DMS114 treated with DMSO at 0.1 percent for 48 hours (cell line): Measurements from ENCODE around the gene CCDC12.

ENCODE experiments used
- DNase-seq: peaks from one replicate; lab custom pipeline; 2025; ENCODE audit not compliant: unreplicated experiment; lab: John Stamatoyannopoulos, UW

Gene CCDC12

GRCh38 chr3:46976326-46977190, at the start of gene CCDC12:
Gene CCDC12 (minus strand): TSS chr3:46976745. CDS start chr3:46976732, 13 bp downstream.
- DNase-seq: peak; percentile 96

- no peak for DNase-seq
Observed at GRCh38 chr3:47024932-47025331, 48.4 kb upstream of the CCDC12 start.

- no peak for DNase-seq
Observed at GRCh38 chr3:47022641-47023071, 46.1 kb upstream of the CCDC12 start.

DNA sequence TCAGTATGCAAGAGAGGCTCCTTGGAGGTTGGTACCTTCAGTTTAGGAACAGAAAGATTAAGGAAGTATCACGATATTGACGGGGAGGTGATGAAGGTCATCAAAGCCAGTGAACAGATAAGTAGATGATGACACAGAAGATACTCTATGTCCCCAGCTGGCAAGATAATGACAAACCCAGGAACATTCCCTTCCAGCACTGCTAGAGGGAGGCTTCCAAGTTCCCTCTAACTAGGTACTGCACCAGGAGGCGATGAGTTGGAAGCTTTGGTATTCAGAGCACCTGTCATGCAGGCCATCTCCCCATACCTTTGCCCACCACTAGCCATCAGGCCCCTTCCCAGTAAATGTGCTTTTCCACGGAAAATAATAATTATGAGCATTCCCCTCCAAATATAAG, 43.8 kb upstream of the CCDC12 start:
- DNase-seq: no peak

- DNase-seq: no peak
Observed at GRCh38 chr3:47019201-47019600, 42.7 kb upstream of the CCDC12 start.

DNA sequence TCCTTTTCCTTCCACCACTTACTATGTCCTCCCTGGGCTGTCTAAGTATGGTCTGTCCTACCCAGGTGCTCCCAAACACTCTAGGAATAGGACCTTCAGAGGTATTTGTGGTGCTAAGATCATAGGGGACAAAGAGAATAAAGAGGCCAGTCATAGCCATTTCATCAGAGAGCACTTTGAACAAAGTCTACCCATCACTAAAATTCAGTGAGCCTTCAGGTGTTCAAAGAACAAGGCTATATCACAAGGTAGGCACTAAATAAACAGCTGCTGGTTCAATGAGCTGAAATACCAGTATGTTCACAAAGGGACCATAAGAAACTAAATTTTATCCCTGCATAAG, 41.7 kb upstream of the CCDC12 start:
- DNase-seq: no peak

GRCh38 chr3:47017504-47018268, 41.1 kb upstream of the CCDC12 start:
- DNase-seq: no peak

- no peak for DNase-seq
Observed at GRCh38 chr3:47016934-47017435, 40.4 kb upstream of the CCDC12 start.

GRCh38 chr3:47016086-47016933, 39.8 kb upstream of the CCDC12 start:
- no peak for DNase-seq

DNA sequence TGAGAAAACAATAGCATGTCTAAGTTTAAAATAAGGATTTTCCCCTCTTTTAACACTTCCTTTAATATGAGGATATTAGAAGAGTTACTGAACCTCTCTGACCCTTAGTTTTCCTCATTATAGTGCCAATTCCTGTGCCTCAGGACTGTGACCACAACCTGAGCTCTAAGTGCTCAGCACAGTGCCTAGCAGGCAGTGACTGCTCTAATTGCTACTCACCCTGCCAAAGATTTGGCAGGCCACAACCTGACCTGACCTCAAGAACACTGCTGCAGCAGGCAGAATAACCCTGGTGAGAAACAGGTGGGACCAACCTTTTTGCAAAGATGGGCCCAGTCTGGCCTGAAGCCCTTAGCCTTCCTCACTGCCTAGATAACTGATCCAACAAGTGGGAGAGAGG, 38.6 kb upstream of the CCDC12 start:
- DNase-seq: no peak

DNA sequence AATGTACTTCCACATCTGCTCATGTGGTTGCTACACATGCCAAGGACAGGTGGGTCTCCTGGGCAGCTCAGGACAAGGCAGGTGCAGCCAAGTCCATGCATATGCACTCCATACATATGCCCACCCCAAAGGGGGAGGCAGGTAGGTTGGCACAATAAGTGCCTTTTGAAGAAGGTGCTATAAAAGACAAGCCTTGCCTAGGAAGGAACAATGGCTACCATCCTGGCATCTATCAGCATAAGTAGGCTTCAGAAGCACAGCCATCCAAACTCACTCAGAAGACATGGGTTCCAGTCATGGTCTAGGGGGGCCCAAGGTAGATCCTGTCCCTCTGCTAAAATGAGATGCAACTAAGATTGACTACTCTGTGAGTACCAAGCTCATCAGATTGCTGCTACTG, 37.5 kb upstream of the CCDC12 start:
- no peak for DNase-seq

- DNase-seq: no peak
Observed at GRCh38 chr3:47013231-47013630, 36.7 kb upstream of the CCDC12 start.

GRCh38 chr3:47012342-47013230, 36.0 kb upstream of the CCDC12 start:
- DNase-seq: no peak

- no peak for DNase-seq
Observed at GRCh38 chr3:47011371-47011770, 34.8 kb upstream of the CCDC12 start.

- DNase-seq: no peak
Observed at GRCh38 chr3:47010910-47011309, 34.4 kb upstream of the CCDC12 start.

DNA sequence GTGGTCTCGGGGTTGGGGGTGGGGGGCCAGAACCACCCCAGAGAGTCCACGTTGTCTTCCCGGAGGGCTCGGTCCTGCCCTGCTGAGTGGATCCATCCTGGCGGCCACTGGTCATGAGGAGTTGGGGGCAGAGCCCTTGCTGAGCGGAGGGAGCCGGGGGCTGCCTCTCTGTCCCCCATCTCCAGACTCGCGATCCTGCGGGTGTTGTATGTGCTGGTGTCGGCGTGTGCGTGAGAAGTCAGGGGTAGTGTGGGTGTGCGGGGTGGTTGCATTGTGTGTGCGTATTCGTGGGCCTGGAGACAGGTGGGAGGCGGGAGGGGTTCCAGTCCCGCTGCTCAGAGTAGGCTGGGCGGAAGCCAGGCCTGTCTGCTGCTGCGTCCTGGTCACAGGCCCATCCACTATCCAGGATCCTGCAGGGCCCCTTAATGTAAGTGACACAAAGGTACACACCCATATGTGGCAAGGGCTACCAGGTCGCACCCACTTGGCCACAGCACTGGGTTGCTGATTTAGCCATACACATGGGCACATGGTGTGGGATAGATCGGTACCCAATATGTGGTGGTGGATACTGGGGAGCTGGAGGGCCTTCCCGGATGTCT, 33.7 kb upstream of the CCDC12 start:
- DNase-seq: no peak

DNA sequence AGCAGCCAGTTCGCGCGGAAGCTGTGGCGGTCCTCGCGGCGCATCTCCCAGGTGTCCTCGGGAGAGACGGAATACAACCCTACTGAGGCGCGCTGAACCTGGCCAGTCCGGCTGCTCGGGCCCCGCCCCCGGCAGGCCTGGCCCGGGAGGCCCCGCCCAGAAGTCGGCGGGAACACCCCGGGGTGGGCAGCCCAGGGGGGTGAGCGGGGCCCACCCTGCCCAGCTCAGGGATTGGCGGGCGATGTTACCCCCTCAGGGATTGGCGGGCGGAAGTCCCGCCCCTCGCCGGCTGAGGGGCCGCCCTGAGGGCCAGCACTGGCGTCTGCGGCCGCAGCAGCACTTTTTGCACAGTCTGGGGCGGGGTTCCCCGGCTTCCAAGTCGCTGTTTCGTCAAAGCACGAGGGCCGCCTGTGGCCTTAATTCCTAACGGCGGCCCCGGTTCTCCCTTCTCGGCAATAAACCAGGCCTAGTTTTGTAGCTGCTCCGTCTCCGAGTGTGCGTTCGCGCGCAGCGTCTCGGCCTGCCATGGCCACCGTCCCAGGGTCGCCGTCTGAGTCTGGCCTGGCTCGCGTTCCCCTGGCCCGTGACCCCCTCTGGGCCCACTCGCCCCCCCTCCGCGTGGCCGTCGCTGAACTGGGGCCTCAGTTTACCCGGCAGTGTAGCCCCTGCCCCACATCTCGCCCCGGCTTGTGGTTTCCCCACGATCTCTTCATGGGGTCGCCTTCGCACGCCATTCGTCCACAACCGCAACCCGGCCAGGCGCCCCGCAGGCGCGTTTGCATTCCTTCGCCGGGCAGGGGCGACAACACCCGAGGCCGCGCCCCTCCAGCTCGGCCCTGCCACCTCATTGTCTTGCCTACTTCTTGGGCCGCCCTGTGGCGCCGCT, 32.9 kb upstream of the CCDC12 start:
- no peak for DNase-seq

GRCh38 chr3:47008851-47009224, 32.3 kb upstream of the CCDC12 start:
- DNase-seq: no peak

DNA sequence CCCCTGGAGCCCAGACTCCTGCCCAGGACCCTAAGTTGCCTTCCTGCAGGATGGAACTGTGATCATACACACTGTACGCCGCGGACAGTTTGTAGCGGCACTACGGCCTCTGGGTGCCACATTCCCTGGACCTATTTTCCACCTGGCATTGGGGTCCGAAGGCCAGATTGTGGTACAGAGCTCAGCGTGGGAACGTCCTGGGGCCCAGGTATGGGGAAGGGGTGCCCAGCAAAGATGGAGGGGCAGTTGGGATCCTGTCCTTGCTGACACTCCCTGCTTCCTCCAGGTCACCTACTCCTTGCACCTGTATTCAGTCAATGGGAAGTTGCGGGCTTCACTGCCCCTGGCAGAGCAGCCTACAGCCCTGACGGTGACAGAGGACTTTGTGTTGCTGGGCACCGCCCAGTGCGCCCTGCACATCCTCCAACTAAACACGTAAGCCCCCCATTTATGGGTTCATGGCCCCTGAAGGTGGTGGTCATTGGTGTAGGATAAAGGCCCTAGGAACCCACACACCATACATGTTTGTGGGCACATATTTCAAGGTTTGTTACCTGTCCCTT, 31.8 kb upstream of the CCDC12 start:
- DNase-seq: no peak
